Stomach (tissue), 19 donors: ENCODE measurements around the gene LHFPL5. TPM values are rescaled to one million over a fixed set of nuclear protein-coding genes. Genes with fewer than 3 reads are reported as not detected.

ENCODE experiments used
- DNase-seq, 2 donors: peaks; one replicate each; pipeline versions ENCODE4 v3.0.0 to v3.0.0-alpha.2; 2013 to 2019
- H3K27ac ChIP-seq, 5 donors: fragments of 200-600 bp in 4 of 5; sonication (generic) in 4 of 5; one replicate each; pipeline ENCODE4 v1.5.1; 2013 to 2019; ENCODE audit warnings: mild to moderate bottlenecking in 1 of 5, moderate library complexity in 1 of 5
- H3K27me3 ChIP-seq, 3 donors: fragments of 200-600 bp; sonication (generic); one replicate each; pipeline ENCODE4 v1.5.1; 2017 to 2019; ENCODE audit warnings: mixed run types in 1 of 3
- H3K36me3 ChIP-seq, 4 donors: fragments of 200-600 bp; sonication (generic); 1 replicate in 3 of 4; 2 replicates in 1 of 4; pipeline ENCODE4 v1.5.1; 2016 to 2019
- H3K4me1 ChIP-seq, 4 donors: fragments of 200-600 bp; sonication (generic); one replicate each; pipeline ENCODE4 v1.5.1; 2016 to 2019
- H3K4me3 ChIP-seq, 4 donors: fragments of 200-600 bp; sonication (generic) in 3 of 4; one replicate each; pipeline ENCODE4 v1.5.1; 2016 to 2019; ENCODE audit warnings: mild to moderate bottlenecking in 1 of 4
- H3K9me3 ChIP-seq, 4 donors: fragments of 200-600 bp; sonication (generic); one replicate each; pipeline ENCODE4 v1.5.1; 2016 to 2019
- EP300 ChIP-seq: sonication (generic); formaldehyde crosslinking; IDR thresholded peaks from one replicate; pipeline ENCODE4 v1.6.1; 2017; ENCODE audit warnings: antibody characterized with exemption
- POLR2A ChIP-seq, 4 donors: fragments of 450-650 bp; IDR thresholded peaks; one replicate each; pipeline ENCODE4 v1.6.1; 2016; ENCODE audit warnings: antibody characterized with exemption in 4 of 4, control low read depth in 2 of 4, mild to moderate bottlenecking in 1 of 4, moderate library complexity in 1 of 4
- POLR2AphosphoS5 ChIP-seq, 3 donors: sonication (generic); formaldehyde crosslinking; IDR thresholded peaks; one replicate each; pipeline ENCODE4 v1.6.1; 2016; ENCODE audit warnings: antibody characterized with exemption in 3 of 3
- WGBS, 5 donors: extraction: QIAGEN DNeasy Blood & Tissue Kit in 3 of 5; methylation state at CpG; one replicate each; pipeline versions ENCODE4 v1.1.5 to v1.1.7; 2013 to 2018; 5-methylcytosine and 5-hydroxymethylcytosine counted together
- intact Hi-C: fragments of 100-400 bp; cut with DNase I; formaldehyde crosslinking; loops from one replicate; pipeline ENCODE4 v1.15.1; 2023; ENCODE audit warnings: low total_unique reads
- long read RNA-seq, 10 donors: transcript quantifications; one replicate each; lab custom pipeline, GENCODE V29; 2026
- polyA plus RNA-seq, 3 donors: library from polyadenylated mRNA; stranded (reverse); fragments of 200-250 nt; gene quantifications; one replicate each; pipeline ENCODE4 v1.2.3, GENCODE V29; 2013
- total RNA-seq, 5 donors: library from RNA; depleted of rRNA; stranded (reverse); fragments of >200 nt; gene quantifications; one replicate each; pipeline versions ENCODE4 v1.1.0 to v1.2.3, GENCODE V29; 2014 to 2016
- TF ChIP-seq, protein P1 (sequence below), 7 experiments: fragments of 450-650 bp in 4 of 7; fragments of 200-600 bp in 3 of 7; sonication (generic) in 3 of 7; IDR thresholded peaks; one replicate each; pipeline ENCODE4 v1.5.1; 2016 to 2019; ENCODE audit warnings: antibody characterized with exemption in 7 of 7, control low read depth in 2 of 7, mild to moderate bottlenecking in 1 of 7
- donor health status: healthy with polysubstance abuse.
- donor health status: Bipolar disorder and iron deficiency.
- donor health status: healthy.

The LHFPL5 gene
- total RNA-seq (not detected), polyA plus RNA-seq (not detected)
- long read RNA-seq, donor 1, result 0 reads
- long read RNA-seq, donor 2, result 0 reads
- long read RNA-seq, donor 3, result 0 reads
- long read RNA-seq, donor 4, result 0 reads
- long read RNA-seq, donor 5, partial matches to known transcripts, result 9 of 9 reads
- long read RNA-seq, donor 5, other reads (novel, unspliced or antisense), result 0 of 9 reads
- long read RNA-seq, donor 6, result 0 reads
- long read RNA-seq, donor 7, result 0 reads
- long read RNA-seq, donor 8, result 0 reads
- long read RNA-seq, donor 9, result 0 reads
- long read RNA-seq, donor 10, result 0 reads

GRCh38 chr6:35804996-35805736 lies at the start of gene LHFPL5:
LHFPL5 (plus strand) TSS chr6:35805352; CDS start chr6:35805671, 319 bp downstream.
- TF ChIP-seq EP300 (no peak), POLR2AphosphoS5 (IDR thresholded peaks at IDR 0.05) (no peak), POLR2A (IDR thresholded peaks at IDR 0.05) (no peak)
- TF ChIP-seq, protein P1, sequence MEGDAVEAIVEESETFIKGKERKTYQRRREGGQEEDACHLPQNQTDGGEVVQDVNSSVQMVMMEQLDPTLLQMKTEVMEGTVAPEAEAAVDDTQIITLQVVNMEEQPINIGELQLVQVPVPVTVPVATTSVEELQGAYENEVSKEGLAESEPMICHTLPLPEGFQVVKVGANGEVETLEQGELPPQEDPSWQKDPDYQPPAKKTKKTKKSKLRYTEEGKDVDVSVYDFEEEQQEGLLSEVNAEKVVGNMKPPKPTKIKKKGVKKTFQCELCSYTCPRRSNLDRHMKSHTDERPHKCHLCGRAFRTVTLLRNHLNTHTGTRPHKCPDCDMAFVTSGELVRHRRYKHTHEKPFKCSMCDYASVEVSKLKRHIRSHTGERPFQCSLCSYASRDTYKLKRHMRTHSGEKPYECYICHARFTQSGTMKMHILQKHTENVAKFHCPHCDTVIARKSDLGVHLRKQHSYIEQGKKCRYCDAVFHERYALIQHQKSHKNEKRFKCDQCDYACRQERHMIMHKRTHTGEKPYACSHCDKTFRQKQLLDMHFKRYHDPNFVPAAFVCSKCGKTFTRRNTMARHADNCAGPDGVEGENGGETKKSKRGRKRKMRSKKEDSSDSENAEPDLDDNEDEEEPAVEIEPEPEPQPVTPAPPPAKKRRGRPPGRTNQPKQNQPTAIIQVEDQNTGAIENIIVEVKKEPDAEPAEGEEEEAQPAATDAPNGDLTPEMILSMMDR (IDR thresholded peaks at IDR 0.05), result no peak
- 12 to 22% (median 13%) methylated on average over 18 to 40 of the region's 40 CpGs for WGBS, 5 donors
- peak; percentile 49 to 87 for DNase-seq
- intact Hi-C loops, result no loop called here
- peaks cover 0 to 54% (median 12%) of the 10 kb centered on the region in 3 donors for H3K27me3 ChIP-seq
- peaks cover 0 to 9% (median 8%) of the 10 kb centered on the region in 4 donors for H3K4me1 ChIP-seq
- peak within 1 kb of the TSS; percentile 3 to 37 (median 23) for H3K4me3 ChIP-seq
- H3K36me3 ChIP-seq, result no peaks in the 10 kb centered on the region
- no peak within 1 kb of the TSS for H3K27ac ChIP-seq
- H3K9me3 ChIP-seq, result no peaks in the 10 kb centered on the region

GRCh38 chr6:35757456-35758123 lies 47.6 kb upstream of the LHFPL5 start:
- no peak for TF ChIP-seq POLR2A (IDR thresholded peaks at IDR 0.05)
- TF ChIP-seq, protein P1 (IDR thresholded peaks at IDR 0.05), result peak in 2 of 7 experiments; percentile 9 to 26
- peaks cover 0 to 44% (median 13%) of the 10 kb centered on the region in 3 donors for H3K27me3 ChIP-seq
- H3K36me3 ChIP-seq, result no peaks in the 10 kb centered on the region
- intact Hi-C loops, result no loop called here
- 48 to 58% (median 52%) methylated on average over 10 of the region's 10 CpGs for WGBS, 5 donors
- no peaks in the 10 kb centered on the region for H3K9me3 ChIP-seq
- H3K4me1 ChIP-seq, result no peaks in the 10 kb centered on the region
- H3K4me3 ChIP-seq, result no peak overlapping the region
- no peak overlapping the region for H3K27ac ChIP-seq
- DNase-seq, result peak in 1 of 2 donors; percentile 55

GRCh38 chr6:35759426-35759825 lies 45.7 kb upstream of the LHFPL5 start:
- TF ChIP-seq, protein P1 (IDR thresholded peaks at IDR 0.05), result no peak
- TF ChIP-seq POLR2A (IDR thresholded peaks at IDR 0.05), result no peak
- no peak for TF ChIP-seq POLR2AphosphoS5 (IDR thresholded peaks at IDR 0.05)
- no peak for TF ChIP-seq EP300
- H3K27me3 ChIP-seq, result peaks cover 0 to 61% (median 18%) of the 10 kb centered on the region in 3 donors
- intact Hi-C loops, result no loop called here
- no peaks in the 10 kb centered on the region for H3K9me3 ChIP-seq
- H3K4me1 ChIP-seq, result peaks cover 2 to 6% (median 6%) of the 10 kb centered on the region in 4 donors
- no peaks in the 10 kb centered on the region for H3K36me3 ChIP-seq
- WGBS, 5 donors, result 77 to 84% (median 80%) methylated on average over 2 to 3 of the region's 3 CpGs
- no peak overlapping the region for H3K4me3 ChIP-seq
- H3K27ac ChIP-seq, result no peak overlapping the region
- no peak for DNase-seq

DNA sequence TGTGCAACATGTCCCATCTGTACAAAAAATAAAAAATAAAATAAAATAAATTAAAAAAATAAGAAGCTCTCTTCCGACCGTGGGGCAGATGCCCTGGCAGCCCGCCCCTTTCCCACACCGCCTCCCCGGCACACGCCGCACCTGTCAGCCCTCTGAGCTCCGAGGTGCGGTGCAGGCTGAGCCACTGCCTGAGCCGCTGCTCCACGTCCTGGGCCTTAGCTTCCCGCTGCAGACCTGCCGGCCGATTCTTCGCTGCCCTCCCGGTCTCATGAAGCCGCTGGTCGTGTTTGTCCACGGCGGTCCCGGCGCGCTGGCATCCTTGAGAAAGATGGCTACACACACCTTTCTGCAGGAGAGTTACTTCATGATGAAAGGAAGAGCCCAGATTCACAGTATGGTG lies 39.4 kb upstream of the LHFPL5 start:
- Histone ChIP-seq H3K27me3 (peaks cover 0 to 61% (median 17%) of the 10 kb centered on the region in 3 donors), H3K4me1 (peaks cover 6 to 11% (median 6%) of the 10 kb centered on the region in 4 donors), H3K27ac (no peak overlapping the region), H3K9me3 (no peaks in the 10 kb centered on the region), H3K36me3 (no peaks in the 10 kb centered on the region), H3K4me3 (no peak overlapping the region)
- intact Hi-C loops, result no loop called here
- TF ChIP-seq POLR2AphosphoS5 (IDR thresholded peaks at IDR 0.05) (no peak), POLR2A (IDR thresholded peaks at IDR 0.05) (no peak), EP300 (no peak)
- TF ChIP-seq, protein P1 (IDR thresholded peaks at IDR 0.05), result no peak
- 42 to 87% (median 83%) methylated on average over 22 to 23 of the region's 23 CpGs for WGBS, 5 donors
- no peak for DNase-seq
